Endothelial cell of umbilical vein (primary cell): ENCODE data around the gene RESP18.

Experiments used
- CTCF ChIP-seq, 2 donors: IDR thresholded peaks; 1 replicate in 1 of 2; 2 replicates in 1 of 2; pipeline ENCODE4 v1.5.1; 2011; ENCODE audit warnings: low read length in 2 of 2, mild to moderate bottlenecking in 2 of 2, moderate library complexity in 2 of 2, control low read depth in 1 of 2, inconsistent platforms in 1 of 2, low read depth in 1 of 2; ENCODE audit not compliant: insufficient read depth in 1 of 2; ENCODE audit errors: extremely low read depth in 1 of 2
- EZH2 ChIP-seq: IDR thresholded peaks from 2 replicates; pipeline ENCODE4 v1.6.1; 2012; ENCODE audit warnings: borderline replicate concordance, low read depth, mild to moderate bottlenecking, moderate library complexity, low read length, inconsistent platforms; ENCODE audit not compliant: severe bottlenecking
- POLR2A ChIP-seq: IDR thresholded peaks from 2 replicates; pipeline ENCODE4 v1.6.1; 2012; ENCODE audit warnings: low read depth, mild to moderate bottlenecking, control low read depth, low read length

DNA sequence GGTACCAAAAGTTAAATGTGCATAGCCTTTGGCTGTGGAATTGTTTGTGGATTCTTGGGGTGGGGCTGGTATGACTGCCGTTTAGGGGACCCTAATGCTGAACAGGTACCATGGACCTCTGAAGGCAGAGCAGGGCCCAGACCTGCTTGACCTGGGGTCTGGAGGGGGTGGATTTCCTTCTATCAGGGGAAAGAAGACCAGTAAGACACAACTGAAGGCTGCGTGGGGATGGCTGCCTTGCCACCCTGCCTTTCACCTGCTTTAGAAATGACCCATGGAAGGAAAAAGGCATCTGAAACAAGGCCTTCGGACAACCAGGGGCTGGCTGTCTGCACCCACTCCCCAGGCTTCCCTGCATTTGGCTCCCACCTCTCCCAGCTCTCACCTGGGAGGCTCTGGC lies 17.7 kb upstream of the RESP18 start:
- TF ChIP-seq CTCF (IDR thresholded peaks at IDR 0.05; ENCODE audit: extremely low read depth in 1 of 2, insufficient read depth in 1 of 2, low read depth in 1 of 2, low read length in 2 of 2) (no peak), POLR2A (no peak), EZH2 (no peak)
